Activated T-helper 17 cell treated with anti-CD3 and anti-CD28 coated beads, Interleukin-2, amount 50 U/mL, for 72 hours (primary cell): ENCODE results near the gene TPM4. TPM values are rescaled to one million over a fixed set of nuclear protein-coding genes. Genes with fewer than 3 reads are reported as not detected.

Experiments
- ATAC-seq: fragments of 150-1000 bp; cut with Tn5 transposase; replicated peaks from 2 replicates; pipeline ENCODE4 v1.10.0; 2021; ENCODE audit warnings: mild to moderate bottlenecking, moderate library complexity
- H3K27ac Mint-ChIP-seq: one replicate; pipeline ENCODE4 v1.8.0; 2022; ENCODE audit warnings: mixed read lengths
- H3K27me3 Mint-ChIP-seq: one replicate; pipeline ENCODE4 v1.8.0; 2022; ENCODE audit warnings: mixed read lengths
- H3K36me3 Mint-ChIP-seq: one replicate; pipeline ENCODE4 v1.8.0; 2022; ENCODE audit warnings: low read depth, mild to moderate bottlenecking, mixed read lengths
- H3K4me1 Mint-ChIP-seq: one replicate; pipeline ENCODE4 v1.8.0; 2022; ENCODE audit warnings: mixed read lengths
- H3K4me3 Mint-ChIP-seq: one replicate; pipeline ENCODE4 v1.8.0; 2022; ENCODE audit warnings: mild to moderate bottlenecking, mixed read lengths
- H3K9me3 Mint-ChIP-seq: one replicate; pipeline ENCODE4 v1.8.0; 2022; ENCODE audit warnings: mixed read lengths
- total RNA-seq, 2 donors: library from RNA; stranded (reverse); gene quantifications; one replicate each; pipeline ENCODE4 v1.2.3, GENCODE V29; 2022

The TPM4 gene
- total RNA-seq, 2 donors from 2014 or later = 474 to 660 TPM

DNA sequence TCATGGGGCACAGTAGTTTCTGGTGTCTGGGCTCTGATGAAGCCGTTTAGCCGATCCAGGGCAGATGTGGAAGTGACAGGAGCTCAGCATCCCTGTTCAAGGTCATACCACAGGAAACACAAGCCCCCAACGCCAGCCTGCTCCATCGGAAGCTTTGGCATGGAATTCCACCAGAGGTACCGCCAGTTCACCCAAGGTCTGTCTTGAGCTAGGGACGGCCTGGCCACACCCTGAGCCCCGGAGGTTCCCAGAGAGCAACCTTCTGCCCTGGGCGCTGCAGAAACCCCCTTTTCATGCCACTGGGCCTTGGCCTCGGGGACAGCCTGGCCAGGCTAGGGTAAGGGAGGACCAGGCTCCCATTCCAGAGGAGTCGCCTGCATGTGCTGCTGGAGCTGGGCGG is 39.4 kb upstream of the TPM4 start:
- no peaks in the 10 kb centered on the region for H3K9me3 Mint-ChIP-seq
- H3K36me3 Mint-ChIP-seq = no peaks in the 10 kb centered on the region
- no peak for ATAC-seq
- H3K27ac Mint-ChIP-seq = no peak overlapping the region
- no peaks in the 10 kb centered on the region for H3K4me1 Mint-ChIP-seq
- peaks cover 6% of the 10 kb centered on the region for H3K27me3 Mint-ChIP-seq
- no peak overlapping the region for H3K4me3 Mint-ChIP-seq

DNA sequence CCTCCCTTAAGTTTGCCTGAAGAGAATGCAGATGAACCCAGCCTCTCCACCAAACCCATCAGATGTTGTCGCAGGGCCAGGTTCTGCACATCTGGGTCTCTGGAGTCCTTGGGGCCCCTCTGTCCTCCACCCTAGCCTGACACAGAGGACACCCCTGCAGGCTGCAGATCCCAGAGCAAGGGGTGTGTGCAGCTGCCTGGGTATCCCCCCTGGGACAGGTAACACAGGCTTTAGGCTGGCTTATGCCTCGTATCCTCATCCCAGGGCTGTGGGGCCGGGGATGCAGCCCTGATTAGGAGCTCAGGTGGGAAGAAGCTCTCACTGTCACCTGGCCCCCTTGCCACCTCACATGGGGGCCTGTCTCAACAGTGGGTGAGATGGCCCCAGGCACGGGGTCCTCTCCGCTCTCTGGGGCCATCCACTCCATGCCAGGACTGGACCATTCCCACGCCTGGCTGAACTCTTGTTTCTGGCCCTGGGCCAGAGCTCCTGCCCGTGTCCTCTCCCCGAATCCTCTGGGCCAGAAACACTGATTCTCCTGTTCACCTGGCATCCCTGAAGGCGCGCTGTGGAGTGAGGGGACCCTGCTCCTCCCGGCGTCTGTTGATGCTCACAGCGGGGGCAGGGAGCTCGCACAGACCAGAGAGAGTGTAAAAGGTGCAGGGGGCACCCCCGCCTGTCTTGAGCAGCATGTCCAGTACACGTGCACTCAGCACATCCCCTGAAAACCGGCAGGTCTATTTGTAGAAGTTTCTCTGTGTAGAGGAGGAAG is 38.7 kb upstream of the TPM4 start:
- no peak for ATAC-seq
- Mint-ChIP-seq H3K27me3 (peaks cover 8% of the 10 kb centered on the region), H3K4me1 (no peaks in the 10 kb centered on the region), H3K27ac (no peak overlapping the region), H3K36me3 (no peaks in the 10 kb centered on the region), H3K4me3 (no peak overlapping the region), H3K9me3 (no peaks in the 10 kb centered on the region)

DNA sequence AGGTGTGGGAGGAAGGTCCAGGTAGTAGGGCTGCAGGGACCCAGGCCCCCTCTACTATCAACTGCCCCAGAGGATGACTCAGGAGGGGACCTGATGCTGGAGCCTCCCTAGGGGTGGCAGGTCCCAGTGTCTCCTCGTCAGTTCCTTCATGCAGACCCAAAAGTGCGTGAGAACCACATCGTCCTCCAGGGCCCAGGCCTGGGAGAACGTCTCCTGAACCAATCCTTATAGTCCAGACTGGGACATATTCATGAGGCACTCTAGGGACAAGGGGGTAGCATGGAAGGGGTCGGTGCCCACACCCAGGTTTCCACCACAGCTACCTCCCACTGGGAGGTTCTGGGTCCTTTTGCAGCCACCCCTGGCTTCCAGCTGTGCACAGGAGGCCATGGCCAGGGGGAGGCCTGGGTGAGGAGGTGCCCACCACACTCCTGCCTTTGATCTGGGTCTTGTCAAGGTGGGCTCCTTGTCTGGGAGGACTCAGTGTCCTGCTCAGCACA is 38.0 kb upstream of the TPM4 start:
- no peaks in the 10 kb centered on the region for H3K9me3 Mint-ChIP-seq
- no peaks in the 10 kb centered on the region for H3K4me1 Mint-ChIP-seq
- no peak for ATAC-seq
- no peak overlapping the region for H3K4me3 Mint-ChIP-seq
- no peaks in the 10 kb centered on the region for H3K36me3 Mint-ChIP-seq
- no peak overlapping the region for H3K27ac Mint-ChIP-seq
- H3K27me3 Mint-ChIP-seq = peaks cover 8% of the 10 kb centered on the region

DNA sequence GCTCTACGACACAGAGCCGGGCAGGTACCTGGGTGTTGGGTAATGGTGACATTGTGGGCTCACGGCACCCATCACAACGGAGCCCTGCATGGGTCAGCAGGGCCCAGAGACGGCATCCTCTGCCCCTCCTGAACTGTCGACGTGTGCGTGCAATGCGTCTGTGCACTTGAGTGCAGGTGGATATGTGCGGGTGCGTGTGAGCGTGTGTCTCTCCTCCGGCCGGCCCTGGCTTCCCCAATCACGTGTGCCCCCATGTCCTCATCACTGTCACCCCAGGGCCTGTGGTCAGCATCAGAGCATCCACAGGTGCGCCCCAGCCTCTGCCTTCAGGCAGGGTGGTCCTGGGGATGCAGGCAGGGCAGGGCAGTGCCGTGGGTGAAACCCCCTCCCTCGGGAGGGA is 37.2 kb upstream of the TPM4 start:
- ATAC-seq = no peak
- no peaks in the 10 kb centered on the region for H3K36me3 Mint-ChIP-seq
- no peaks in the 10 kb centered on the region for H3K4me1 Mint-ChIP-seq
- H3K4me3 Mint-ChIP-seq = no peak overlapping the region
- no peaks in the 10 kb centered on the region for H3K9me3 Mint-ChIP-seq
- H3K27me3 Mint-ChIP-seq = peaks cover 8% of the 10 kb centered on the region
- no peak overlapping the region for H3K27ac Mint-ChIP-seq

DNA sequence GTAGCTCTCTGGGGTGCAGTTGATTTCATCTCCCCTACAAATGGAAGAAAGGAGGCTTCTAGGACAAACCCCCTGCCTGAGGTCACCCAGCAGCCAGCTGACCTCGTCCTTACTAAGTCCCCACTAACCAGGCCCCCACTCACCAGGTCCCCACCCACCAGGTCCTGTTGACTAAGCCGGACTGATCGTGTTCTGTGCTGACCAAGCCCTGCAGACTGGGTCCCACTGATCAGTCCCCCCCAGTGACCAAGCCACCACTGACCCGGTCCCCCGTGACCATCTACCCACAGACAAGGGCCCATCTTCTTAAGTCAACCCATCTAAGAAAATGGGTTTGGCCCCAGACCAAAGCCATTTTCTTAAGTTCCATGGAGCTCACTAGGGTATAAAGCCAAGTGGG is 36.8 kb upstream of the TPM4 start:
- Mint-ChIP-seq H3K9me3 (no peaks in the 10 kb centered on the region), H3K4me1 (no peaks in the 10 kb centered on the region), H3K27me3 (peaks cover 8% of the 10 kb centered on the region), H3K4me3 (no peak overlapping the region), H3K27ac (no peak overlapping the region), H3K36me3 (no peaks in the 10 kb centered on the region)
- no peak for ATAC-seq

DNA sequence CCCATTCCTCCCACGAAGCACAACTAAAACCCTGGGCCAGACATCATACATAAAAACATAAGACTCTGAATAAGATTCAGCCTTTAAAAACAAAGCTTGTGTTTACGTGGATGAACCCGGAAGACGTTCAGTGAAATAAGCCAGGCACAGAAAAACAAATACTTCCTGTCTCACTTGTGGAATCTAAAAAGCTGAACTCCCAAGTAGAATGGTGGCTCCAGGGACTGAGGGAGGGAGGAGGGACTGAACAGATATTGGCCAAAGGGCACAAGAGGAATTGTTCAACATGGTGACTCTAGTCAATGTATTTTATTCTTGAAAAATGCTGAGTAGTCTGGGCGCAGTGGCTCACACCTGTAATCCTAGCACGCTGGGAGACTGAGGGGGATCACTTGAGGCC is 35.7 kb upstream of the TPM4 start:
- ATAC-seq = no peak
- Mint-ChIP-seq H3K4me1 (no peaks in the 10 kb centered on the region), H3K27ac (peak overlapping the region; percentile 67), H3K4me3 (peak overlapping the region; percentile 8), H3K27me3 (peaks cover 8% of the 10 kb centered on the region), H3K9me3 (no peaks in the 10 kb centered on the region), H3K36me3 (no peaks in the 10 kb centered on the region)

DNA sequence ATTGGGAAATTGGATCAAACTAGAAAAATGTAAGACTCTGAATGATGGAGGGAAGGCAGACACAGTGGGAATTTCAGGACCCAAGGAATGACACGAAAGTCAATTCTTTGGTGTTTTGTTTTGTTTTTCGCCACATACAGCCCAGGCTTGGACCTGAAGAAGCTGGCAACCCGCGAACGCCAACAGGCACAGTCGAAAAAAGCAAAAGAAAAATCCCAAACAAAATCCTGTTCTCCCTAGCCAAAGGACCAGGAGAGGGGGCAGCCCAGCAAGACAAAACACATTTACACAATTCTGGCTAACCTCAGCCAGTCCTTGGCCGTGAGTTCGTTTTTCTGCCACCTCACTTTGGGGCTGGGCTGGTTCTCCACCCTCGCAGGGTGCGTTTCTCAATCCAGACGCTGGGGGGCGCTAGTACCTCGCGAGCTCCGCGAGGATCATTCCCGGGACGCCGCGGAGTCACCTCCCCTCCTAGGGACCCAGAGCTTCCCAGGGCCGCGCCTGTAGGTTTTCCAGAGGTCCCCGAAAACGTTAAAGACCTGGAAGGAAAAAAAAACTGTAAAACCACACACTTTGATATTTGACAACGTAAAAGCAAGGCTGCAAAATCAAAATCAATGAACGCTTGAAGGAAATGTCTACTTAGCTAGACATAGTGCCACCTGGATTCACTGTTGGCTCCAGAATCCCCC is 34.9 kb upstream of the TPM4 start:
- Mint-ChIP-seq H3K4me1 (no peaks in the 10 kb centered on the region), H3K27ac (no peak overlapping the region), H3K36me3 (no peaks in the 10 kb centered on the region), H3K9me3 (no peaks in the 10 kb centered on the region), H3K27me3 (peaks cover 8% of the 10 kb centered on the region), H3K4me3 (peak overlapping the region; percentile 41)
- ATAC-seq = peak; percentile 83

DNA sequence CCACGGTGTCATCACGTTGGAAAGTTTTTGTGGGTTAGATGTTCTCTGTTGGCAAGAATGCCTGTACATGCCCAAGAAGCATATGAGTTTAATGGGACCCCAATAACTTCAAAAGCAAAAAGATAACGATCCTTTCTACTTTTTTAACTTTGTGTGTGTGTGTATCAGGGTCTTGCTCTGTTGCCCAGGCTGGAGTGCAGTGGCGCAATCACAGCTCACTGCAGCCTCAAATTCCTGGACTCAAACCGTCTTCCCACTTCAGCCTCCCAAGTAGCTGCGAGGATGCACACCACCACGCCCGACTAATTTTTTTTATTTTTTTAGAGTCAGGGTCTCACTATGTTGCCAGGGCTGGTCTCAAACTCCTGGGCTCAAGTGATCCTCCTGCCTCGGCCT is 34.3 kb upstream of the TPM4 start:
- no peaks in the 10 kb centered on the region for H3K9me3 Mint-ChIP-seq
- H3K4me1 Mint-ChIP-seq = no peaks in the 10 kb centered on the region
- no peaks in the 10 kb centered on the region for H3K36me3 Mint-ChIP-seq
- H3K27ac Mint-ChIP-seq = no peak overlapping the region
- H3K27me3 Mint-ChIP-seq = peaks cover 8% of the 10 kb centered on the region
- peak overlapping the region; percentile 41 for H3K4me3 Mint-ChIP-seq
- ATAC-seq = no peak

DNA sequence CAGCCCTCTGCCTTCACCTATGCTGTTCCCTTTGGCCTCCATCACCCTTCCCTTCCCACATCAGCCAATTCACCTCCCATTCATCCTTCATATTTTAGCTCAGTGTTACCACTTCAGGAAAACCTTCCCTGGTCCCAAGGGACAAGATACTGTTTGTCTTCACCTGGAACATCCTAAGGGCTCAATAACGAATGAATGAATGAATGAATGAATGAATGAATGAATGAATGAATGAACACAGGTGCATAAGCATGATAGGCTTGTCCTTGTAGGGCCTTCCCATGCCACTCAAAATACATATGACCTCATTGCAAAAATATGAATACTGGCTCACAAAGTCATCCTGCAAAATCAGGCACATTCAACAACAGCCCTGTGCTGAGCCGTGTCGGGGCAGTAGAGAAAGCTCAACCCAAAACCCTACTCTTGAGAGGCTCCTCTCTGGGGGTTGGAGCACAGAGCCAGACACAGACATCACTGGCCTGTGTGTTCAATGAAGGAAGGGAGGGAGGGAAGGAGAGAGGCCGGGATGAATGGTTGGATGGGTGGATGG is 33.7 kb upstream of the TPM4 start:
- ATAC-seq = no peak
- Mint-ChIP-seq H3K27me3 (peaks cover 8% of the 10 kb centered on the region), H3K4me3 (no peak overlapping the region), H3K4me1 (no peaks in the 10 kb centered on the region), H3K36me3 (no peaks in the 10 kb centered on the region), H3K9me3 (no peaks in the 10 kb centered on the region), H3K27ac (no peak overlapping the region)

DNA sequence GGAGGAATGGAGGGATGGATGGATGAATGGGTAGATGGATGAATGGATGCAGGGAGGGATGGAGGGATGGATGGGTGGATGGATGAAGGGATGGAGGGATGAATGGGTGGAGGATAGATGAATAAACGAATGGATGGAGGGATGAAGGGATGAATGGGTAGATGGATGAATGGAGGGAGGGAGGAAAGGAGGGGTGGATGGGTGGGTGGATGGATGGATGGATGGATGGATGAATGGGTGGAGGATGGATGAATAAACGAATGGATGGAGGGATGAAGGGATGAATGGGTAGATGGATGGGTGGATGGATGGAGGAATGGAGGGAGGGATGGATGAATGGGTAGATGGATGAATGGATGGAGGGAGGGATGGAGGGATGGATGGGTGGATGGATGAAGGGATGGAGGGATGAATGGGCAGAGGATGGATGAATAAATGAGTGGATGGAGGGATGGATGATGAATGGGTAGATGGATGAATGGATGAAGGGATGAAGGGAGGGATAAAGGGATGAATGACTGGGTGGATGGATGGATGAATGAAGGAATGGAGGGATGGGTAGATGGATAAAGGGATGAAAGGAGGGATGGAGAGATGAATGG is 33.0 kb upstream of the TPM4 start:
- H3K36me3 Mint-ChIP-seq = no peaks in the 10 kb centered on the region
- peaks cover 8% of the 10 kb centered on the region for H3K27me3 Mint-ChIP-seq
- no peaks in the 10 kb centered on the region for H3K9me3 Mint-ChIP-seq
- no peak for ATAC-seq
- peak overlapping the region; percentile 5 for H3K27ac Mint-ChIP-seq
- H3K4me3 Mint-ChIP-seq = no peak overlapping the region
- no peaks in the 10 kb centered on the region for H3K4me1 Mint-ChIP-seq

DNA sequence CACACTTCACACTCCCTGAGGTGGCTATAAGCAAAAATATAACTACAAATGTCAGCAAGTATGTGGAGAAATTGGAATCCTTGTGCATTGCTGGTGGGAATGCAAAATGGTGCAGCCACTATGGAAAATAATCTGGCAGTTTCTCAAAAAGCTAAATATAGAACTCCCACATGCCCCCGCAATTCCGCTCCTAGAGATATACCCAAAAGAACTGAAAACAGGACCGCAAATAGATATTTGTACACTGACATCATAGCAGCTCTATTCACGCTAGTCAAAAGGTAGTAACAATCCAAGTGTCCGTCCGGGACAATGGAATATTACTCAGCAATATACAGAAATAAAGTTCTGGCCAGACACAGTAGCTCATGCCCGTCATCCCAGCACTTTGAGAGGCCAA is 31.5 kb upstream of the TPM4 start:
- no peaks in the 10 kb centered on the region for H3K4me1 Mint-ChIP-seq
- H3K36me3 Mint-ChIP-seq = no peaks in the 10 kb centered on the region
- no peaks in the 10 kb centered on the region for H3K9me3 Mint-ChIP-seq
- ATAC-seq = no peak
- no peak overlapping the region for H3K27ac Mint-ChIP-seq
- no peak overlapping the region for H3K4me3 Mint-ChIP-seq
- H3K27me3 Mint-ChIP-seq = peaks cover 8% of the 10 kb centered on the region

DNA sequence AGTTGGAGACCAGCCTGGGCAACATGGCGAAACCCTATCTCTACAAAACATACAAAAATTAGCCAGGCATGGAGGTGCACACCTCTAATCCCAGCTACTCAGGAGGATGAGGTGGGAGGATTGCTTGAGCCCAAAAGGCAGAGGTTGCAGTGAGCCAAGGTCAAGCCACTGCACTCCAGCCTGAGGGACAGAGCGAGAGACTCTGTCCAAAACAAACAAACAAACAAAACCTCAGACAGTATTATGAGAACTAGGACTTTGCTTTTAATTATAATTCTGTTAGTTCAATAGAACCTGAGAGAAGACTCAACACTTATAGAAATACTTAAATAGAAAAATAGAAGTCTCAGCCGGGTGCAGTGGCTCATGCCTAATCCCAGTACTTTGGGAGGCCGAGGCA is 31.1 kb upstream of the TPM4 start:
- Mint-ChIP-seq H3K36me3 (no peaks in the 10 kb centered on the region), H3K4me3 (no peak overlapping the region), H3K27ac (no peak overlapping the region), H3K9me3 (no peaks in the 10 kb centered on the region), H3K4me1 (no peaks in the 10 kb centered on the region), H3K27me3 (peaks cover 7% of the 10 kb centered on the region)
- no peak for ATAC-seq

DNA sequence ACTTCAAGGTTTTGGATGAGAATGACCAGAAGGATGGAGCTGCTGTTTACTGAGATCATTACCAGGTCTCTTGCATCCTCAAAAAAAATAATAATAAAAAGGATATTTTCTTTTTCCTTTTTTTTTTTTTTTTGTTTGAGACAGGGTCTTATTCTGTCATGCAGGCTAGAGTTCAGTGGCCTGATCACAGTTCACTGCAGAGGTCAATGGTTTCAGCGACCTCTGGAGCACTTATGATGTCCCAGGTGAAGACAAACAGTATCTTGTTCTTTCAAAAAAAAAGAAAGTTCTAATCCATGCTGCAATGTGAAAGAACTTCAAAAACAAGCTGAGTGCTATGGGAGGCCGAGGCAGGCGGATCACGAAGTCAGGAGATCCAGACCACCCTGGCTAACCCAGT is 30.4 kb upstream of the TPM4 start:
- Mint-ChIP-seq H3K36me3 (no peaks in the 10 kb centered on the region), H3K4me1 (no peaks in the 10 kb centered on the region), H3K4me3 (no peak overlapping the region), H3K27ac (no peak overlapping the region), H3K27me3 (peaks cover 3% of the 10 kb centered on the region), H3K9me3 (no peaks in the 10 kb centered on the region)
- ATAC-seq = no peak

DNA sequence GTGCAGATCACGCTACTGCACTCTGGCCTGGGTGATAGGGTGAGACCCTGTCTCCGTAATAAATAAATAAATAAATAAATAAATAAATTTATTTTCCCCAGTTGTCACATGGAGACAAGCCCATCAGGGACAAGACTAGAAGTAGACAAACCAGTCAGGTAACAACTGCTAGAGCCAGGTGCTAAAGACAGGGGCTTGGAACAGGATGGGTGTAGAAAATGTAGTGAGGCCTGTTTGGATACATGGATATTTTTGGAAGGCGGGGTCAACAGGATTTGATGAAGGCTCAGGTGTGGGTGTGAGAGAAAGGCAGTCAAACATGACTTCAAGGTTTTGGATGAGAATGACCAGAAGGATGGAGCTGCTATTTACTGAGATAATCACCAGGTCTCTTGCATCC is 27.7 kb upstream of the TPM4 start:
- no peaks in the 10 kb centered on the region for H3K9me3 Mint-ChIP-seq
- H3K27me3 Mint-ChIP-seq = no peaks in the 10 kb centered on the region
- no peak overlapping the region for H3K4me3 Mint-ChIP-seq
- no peaks in the 10 kb centered on the region for H3K4me1 Mint-ChIP-seq
- no peaks in the 10 kb centered on the region for H3K36me3 Mint-ChIP-seq
- H3K27ac Mint-ChIP-seq = no peak overlapping the region
- ATAC-seq = no peak
